Measurements from ENCODE around the gene AADAT.

- TF ChIP-seq CTCF (IDR thresholded peaks at IDR 0.05; ENCODE audit: low read depth, low read length, poor library complexity, severe bottlenecking), result no peak
- TF ChIP-seq EZH2phosphoT487 (IDR thresholded peaks at IDR 0.05; ENCODE audit: borderline replicate concordance, low read length), result no peak
Observed at GRCh38 chr4:170110285-170110672, 20.5 kb upstream of the AADAT start.

Measured in DOHH2 (cell line).